ENCODE data around the gene DOLPP1. TPM values are rescaled to one million over a fixed set of nuclear protein-coding genes. Genes with fewer than 3 reads are reported as not detected.

The DOLPP1 gene
- total and polyA plus RNA-seq, 2 of the 13 experiments (the other 11 are each of a cell fraction or from before 2014, with no cell fraction given) = 21.0 to 34.1 TPM

DNA sequence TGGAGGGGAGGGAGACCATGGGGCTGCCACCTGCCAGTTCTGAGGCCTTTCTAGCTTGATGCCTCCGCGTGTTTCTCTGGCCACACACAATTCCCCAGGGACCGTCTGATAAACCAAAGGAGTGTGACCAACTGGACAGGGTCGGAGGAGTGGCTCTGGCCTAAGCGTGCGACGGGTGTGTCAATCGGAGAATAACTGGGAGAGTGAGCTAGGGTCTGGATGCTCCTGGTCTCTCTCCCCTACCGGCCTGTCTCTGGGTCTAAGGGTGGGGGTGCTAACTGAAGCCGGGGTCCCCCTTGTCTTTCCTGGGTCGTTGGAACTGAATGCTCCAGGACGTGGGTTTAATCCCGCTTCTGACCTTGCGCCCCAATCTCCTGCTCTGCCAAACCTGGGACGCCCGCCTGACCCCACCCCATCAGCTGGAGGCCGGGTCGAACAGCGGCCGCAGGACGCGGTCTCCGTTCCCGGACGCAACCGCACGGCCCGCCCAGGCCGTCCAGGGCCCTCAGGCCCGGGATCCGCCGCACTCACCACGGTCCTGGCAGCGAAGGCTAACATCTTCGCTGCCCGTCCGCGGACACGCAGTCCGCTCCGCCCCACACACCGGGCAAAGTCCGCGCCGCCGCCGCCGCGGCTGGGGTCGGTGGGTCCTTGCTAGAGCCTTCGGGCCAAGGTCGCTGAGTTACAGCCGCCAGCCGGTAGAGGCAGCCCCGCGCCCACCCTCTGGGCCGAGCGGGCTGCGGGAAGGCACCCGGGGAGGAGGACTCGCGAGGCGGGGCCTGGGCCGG is 29.2 kb downstream of the DOLPP1 start (continued):
- TF ChIP-seq ZNF891 (CRISPR knock-in tag; IDR thresholded peaks at IDR 0.05) (no peak; the same call in 1 of the 2 replicates), ZSCAN29 (CRISPR knock-in tag; conservative IDR thresholded peaks at IDR 0.05) (no peak), FOXP1 (IDR thresholded peaks at IDR 0.05) (no peak), FOXP1 (CRISPR knock-in tag; IDR thresholded peaks at IDR 0.05) (no peak), GABPB1 (CRISPR knock-in tag; IDR thresholded peaks at IDR 0.05) (peak; percentile 62; the same call in 1 of the 2 replicates), KAT2B (IDR thresholded peaks at IDR 0.05; ENCODE audit: borderline replicate concordance, low read depth, low read length) (no peak), SRSF1 (optimal IDR thresholded peaks at IDR 0.05; ENCODE audit: low read depth, low read length) (no peak), CAMTA2 (CRISPR knock-in tag; IDR thresholded peaks at IDR 0.05; ENCODE audit: borderline replicate concordance) (no peak), HMG20B (CRISPR knock-in tag; conservative IDR thresholded peaks at IDR 0.05) (no peak), RXRB (CRISPR knock-in tag; IDR thresholded peaks at IDR 0.05; ENCODE audit: borderline replicate concordance) (peak; percentile 9; the same call in 1 of the 2 replicates), MBD4 (IDR thresholded peaks at IDR 0.05; ENCODE audit: borderline replicate concordance, low read length) (no peak), ZNF780A (CRISPR knock-in tag; IDR thresholded peaks at IDR 0.05) (0 out of 2 replicates have a peak, but pooled peaks have one; percentile 52), KLF16 (CRISPR knock-in tag; IDR thresholded peaks at IDR 0.05) (peak in 1 of 2 experiments; percentile 60; a peak in 1 of 4 replicates), RXRA (CRISPR knock-in tag; IDR thresholded peaks at IDR 0.05) (peak; percentile 72), MEIS2 (CRISPR knock-in tag; IDR thresholded peaks at IDR 0.05) (peak; percentile 32; the same call in 1 of the 2 replicates)
- TF ChIP-seq, protein P1, sequence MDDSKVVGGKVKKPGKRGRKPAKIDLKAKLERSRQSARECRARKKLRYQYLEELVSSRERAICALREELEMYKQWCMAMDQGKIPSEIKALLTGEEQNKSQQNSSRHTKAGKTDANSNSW (CRISPR knock-in tag; IDR thresholded peaks at IDR 0.05; ENCODE audit: borderline replicate concordance) = no peak
- TF ChIP-seq, protein P2, sequence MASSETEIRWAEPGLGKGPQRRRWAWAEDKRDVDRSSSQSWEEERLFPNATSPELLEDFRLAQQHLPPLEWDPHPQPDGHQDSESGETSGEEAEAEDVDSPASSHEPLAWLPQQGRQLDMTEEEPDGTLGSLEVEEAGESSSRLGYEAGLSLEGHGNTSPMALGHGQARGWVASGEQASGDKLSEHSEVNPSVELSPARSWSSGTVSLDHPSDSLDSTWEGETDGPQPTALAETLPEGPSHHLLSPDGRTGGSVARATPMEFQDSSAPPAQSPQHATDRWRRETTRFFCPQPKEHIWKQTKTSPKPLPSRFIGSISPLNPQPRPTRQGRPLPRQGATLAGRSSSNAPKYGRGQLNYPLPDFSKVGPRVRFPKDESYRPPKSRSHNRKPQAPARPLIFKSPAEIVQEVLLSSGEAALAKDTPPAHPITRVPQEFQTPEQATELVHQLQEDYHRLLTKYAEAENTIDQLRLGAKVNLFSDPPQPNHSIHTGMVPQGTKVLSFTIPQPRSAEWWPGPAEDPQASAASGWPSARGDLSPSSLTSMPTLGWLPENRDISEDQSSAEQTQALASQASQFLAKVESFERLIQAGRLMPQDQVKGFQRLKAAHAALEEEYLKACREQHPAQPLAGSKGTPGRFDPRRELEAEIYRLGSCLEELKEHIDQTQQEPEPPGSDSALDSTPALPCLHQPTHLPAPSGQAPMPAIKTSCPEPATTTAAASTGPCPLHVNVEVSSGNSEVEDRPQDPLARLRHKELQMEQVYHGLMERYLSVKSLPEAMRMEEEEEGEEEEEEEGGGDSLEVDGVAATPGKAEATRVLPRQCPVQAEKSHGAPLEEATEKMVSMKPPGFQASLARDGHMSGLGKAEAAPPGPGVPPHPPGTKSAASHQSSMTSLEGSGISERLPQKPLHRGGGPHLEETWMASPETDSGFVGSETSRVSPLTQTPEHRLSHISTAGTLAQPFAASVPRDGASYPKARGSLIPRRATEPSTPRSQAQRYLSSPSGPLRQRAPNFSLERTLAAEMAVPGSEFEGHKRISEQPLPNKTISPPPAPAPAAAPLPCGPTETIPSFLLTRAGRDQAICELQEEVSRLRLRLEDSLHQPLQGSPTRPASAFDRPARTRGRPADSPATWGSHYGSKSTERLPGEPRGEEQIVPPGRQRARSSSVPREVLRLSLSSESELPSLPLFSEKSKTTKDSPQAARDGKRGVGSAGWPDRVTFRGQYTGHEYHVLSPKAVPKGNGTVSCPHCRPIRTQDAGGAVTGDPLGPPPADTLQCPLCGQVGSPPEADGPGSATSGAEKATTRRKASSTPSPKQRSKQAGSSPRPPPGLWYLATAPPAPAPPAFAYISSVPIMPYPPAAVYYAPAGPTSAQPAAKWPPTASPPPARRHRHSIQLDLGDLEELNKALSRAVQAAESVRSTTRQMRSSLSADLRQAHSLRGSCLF (CRISPR knock-in tag; IDR thresholded peaks at IDR 0.05; ENCODE audit: borderline replicate concordance) = no peak
- TF ChIP-seq, protein P3, sequence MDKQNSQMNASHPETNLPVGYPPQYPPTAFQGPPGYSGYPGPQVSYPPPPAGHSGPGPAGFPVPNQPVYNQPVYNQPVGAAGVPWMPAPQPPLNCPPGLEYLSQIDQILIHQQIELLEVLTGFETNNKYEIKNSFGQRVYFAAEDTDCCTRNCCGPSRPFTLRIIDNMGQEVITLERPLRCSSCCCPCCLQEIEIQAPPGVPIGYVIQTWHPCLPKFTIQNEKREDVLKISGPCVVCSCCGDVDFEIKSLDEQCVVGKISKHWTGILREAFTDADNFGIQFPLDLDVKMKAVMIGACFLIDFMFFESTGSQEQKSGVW (CRISPR knock-in tag; IDR thresholded peaks at IDR 0.05; ENCODE audit: borderline replicate concordance) = no peak
- TF ChIP-seq, protein P4, sequence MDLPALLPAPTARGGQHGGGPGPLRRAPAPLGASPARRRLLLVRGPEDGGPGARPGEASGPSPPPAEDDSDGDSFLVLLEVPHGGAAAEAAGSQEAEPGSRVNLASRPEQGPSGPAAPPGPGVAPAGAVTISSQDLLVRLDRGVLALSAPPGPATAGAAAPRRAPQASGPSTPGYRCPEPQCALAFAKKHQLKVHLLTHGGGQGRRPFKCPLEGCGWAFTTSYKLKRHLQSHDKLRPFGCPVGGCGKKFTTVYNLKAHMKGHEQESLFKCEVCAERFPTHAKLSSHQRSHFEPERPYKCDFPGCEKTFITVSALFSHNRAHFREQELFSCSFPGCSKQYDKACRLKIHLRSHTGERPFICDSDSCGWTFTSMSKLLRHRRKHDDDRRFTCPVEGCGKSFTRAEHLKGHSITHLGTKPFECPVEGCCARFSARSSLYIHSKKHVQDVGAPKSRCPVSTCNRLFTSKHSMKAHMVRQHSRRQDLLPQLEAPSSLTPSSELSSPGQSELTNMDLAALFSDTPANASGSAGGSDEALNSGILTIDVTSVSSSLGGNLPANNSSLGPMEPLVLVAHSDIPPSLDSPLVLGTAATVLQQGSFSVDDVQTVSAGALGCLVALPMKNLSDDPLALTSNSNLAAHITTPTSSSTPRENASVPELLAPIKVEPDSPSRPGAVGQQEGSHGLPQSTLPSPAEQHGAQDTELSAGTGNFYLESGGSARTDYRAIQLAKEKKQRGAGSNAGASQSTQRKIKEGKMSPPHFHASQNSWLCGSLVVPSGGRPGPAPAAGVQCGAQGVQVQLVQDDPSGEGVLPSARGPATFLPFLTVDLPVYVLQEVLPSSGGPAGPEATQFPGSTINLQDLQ (CRISPR knock-in tag; IDR thresholded peaks at IDR 0.05) = no peak
- TF ChIP-seq, protein P5, sequence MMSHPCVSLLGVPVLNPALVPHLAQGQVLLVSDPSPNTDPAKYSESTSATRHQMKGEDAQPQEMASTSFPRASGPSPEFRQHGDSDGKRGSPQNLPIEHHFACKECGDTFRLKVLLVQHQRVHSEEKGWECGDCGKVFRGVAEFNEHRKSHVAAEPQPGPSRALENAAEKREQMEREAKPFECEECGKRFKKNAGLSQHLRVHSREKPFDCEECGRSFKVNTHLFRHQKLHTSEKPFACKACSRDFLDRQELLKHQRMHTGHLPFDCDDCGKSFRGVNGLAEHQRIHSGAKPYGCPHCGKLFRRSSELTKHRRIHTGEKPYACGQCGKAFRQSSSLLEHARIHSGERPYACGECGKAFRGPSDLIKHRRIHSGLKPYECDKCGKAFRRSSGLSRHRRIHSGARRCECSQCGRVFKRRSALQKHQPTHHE (CRISPR knock-in tag; IDR thresholded peaks at IDR 0.05; ENCODE audit: borderline replicate concordance) = no peak

Data from HepG2 (cell line).